ENCODE results near the gene CIBAR2.

The CIBAR2 gene

DNA sequence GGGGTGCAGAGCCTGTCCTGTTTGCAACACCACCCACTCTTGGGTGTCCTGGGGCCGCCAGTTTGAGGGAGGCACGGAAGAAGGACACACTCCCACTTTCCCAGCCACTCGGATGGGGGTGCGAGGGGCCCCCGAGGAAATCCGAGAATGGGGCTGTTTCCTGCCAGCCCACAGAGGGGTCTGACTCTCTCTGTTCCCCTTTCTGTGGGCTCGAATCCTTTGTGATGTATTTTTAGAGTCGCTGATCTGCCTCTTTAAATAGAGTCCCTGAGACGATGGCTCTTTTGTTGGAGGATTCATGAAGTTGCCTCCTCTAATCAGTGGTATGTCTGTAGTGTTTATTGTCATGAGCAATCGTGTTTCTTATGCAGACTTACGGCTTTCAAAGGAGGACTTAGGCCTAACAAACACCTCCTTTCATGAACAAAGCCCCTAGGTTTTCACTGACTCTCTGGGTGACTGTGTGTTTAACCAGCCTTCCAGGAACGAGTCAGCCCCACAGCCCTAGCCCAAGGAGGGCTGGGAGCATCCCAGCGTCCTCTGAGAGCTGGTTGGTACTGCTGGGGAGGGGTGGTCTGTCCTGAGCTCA, 29.1 kb downstream of the CIBAR2 start:
- H3K4me3 ChIP-seq = no peak overlapping the region
- DNase-seq = no peak
- H3K27ac ChIP-seq = no peak overlapping the region
- H3K4me1 ChIP-seq = no peaks in the 10 kb centered on the region
- H3K27me3 ChIP-seq = no peaks in the 10 kb centered on the region
- TF ChIP-seq, protein P1, sequence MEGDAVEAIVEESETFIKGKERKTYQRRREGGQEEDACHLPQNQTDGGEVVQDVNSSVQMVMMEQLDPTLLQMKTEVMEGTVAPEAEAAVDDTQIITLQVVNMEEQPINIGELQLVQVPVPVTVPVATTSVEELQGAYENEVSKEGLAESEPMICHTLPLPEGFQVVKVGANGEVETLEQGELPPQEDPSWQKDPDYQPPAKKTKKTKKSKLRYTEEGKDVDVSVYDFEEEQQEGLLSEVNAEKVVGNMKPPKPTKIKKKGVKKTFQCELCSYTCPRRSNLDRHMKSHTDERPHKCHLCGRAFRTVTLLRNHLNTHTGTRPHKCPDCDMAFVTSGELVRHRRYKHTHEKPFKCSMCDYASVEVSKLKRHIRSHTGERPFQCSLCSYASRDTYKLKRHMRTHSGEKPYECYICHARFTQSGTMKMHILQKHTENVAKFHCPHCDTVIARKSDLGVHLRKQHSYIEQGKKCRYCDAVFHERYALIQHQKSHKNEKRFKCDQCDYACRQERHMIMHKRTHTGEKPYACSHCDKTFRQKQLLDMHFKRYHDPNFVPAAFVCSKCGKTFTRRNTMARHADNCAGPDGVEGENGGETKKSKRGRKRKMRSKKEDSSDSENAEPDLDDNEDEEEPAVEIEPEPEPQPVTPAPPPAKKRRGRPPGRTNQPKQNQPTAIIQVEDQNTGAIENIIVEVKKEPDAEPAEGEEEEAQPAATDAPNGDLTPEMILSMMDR (IDR thresholded peaks at IDR 0.05) = no peak
- no peaks in the 10 kb centered on the region for H3K9me3 ChIP-seq
- intact Hi-C loops (cut with DNase I; ENCODE audit: low total_unique reads) = no loop called here
- peaks cover 16 to 21% (median 20%) of the 10 kb centered on the region in 3 donors for H3K36me3 ChIP-seq

DNA sequence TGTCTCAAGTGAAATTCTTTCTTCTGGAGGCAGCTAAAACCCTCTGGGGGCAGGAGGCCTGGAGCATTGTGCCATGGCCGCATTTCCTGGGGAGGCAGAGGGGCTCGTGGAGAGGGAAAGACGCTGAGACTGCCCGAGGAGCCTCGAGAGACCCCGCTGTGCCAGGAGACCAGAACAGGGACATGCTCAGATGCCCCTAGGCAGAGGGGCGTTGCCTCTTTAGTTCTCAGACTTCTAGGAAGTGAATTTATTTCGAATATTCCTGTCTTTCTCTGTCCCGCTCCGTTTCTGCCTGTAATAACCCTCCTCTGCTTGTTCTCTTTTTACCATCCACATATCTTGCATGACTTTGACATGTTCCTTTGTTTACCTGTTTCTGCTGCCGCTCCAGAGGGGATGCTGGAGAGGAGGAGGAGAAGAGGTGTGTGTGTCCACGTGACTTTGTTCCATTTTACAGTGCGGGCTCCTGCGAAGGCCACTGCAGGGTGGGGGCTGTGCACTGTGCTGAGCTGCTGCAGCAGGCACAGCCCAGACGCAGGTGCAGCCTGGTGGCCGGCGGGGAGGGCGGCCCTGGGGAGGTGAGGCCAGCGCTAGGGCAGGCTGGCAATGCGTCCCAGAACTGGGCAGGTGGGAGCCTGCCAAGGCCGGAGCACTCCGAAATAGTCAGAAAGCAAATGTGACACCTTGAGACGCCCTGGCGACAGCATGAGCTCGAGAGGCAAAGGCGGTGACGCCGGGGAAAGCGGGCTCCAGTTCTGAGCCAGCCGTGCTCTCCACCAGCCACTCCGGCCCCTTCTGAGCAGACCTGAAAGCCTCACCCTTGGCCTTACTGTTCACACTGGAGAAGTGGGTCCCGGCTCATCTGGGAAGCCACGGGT, 29.9 kb downstream of the CIBAR2 start:
- intact Hi-C loops (cut with DNase I; ENCODE audit: low total_unique reads) = no loop called here
- no peaks in the 10 kb centered on the region for H3K9me3 ChIP-seq
- no peak overlapping the region for H3K4me3 ChIP-seq
- H3K27ac ChIP-seq = no peak overlapping the region
- H3K36me3 ChIP-seq = peaks cover 16 to 27% (median 26%) of the 10 kb centered on the region in 3 donors
- no peaks in the 10 kb centered on the region for H3K4me1 ChIP-seq
- H3K27me3 ChIP-seq = no peaks in the 10 kb centered on the region
- TF ChIP-seq, protein P1 (IDR thresholded peaks at IDR 0.05) = no peak
- no peak for DNase-seq

DNA sequence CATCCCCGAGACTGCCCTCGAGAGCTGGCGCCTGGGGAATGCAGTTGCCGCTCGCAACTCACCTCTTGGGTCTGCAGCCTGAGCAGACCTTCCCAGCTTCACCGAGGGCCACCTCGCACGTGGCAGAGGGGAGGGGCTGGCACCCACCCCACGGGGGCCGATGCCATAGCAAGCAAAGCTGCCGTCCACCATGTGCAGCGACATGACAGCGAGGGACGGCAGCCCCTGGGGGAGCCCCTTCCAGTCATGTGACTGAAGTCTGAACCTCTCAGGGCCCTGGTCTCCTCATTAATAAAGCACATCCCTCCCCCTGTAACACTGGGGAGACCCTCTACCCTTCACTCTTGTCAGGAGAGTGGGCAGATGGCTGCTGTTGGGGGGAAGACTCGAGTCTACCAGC, 30.5 kb downstream of the CIBAR2 start:
- no peak for DNase-seq
- Histone ChIP-seq H3K9me3 (no peaks in the 10 kb centered on the region), H3K27me3 (no peaks in the 10 kb centered on the region), H3K4me1 (no peaks in the 10 kb centered on the region), H3K36me3 (peaks cover 16 to 33% (median 31%) of the 10 kb centered on the region in 3 donors), H3K27ac (no peak overlapping the region), H3K4me3 (no peak overlapping the region)
- TF ChIP-seq, protein P1 (IDR thresholded peaks at IDR 0.05) = no peak
- intact Hi-C loops (cut with DNase I; ENCODE audit: low total_unique reads) = no loop called here

DNA sequence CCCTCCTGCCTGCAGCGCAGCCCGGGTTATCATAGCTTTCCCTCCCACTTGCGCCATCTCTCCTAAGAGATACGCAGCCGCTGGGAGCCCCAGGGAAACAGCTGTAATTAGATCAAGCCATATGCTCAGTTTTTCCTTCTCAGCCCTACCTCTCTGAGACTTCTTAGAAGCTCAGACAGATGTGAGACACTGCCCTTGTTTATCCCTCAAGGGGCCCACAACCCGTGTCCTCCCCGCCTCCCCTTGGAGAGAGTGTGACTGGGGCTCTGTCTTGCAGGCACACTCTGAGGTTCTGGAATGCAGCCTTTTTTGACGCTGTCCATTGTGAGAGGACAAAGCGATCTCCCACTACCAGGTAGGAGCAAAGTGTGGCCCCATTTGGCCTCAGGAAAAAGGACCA, 31.2 kb downstream of the CIBAR2 start:
- Histone ChIP-seq H3K4me3 (no peak overlapping the region), H3K27me3 (no peaks in the 10 kb centered on the region), H3K36me3 (peaks cover 16 to 40% (median 31%) of the 10 kb centered on the region in 3 donors), H3K9me3 (no peaks in the 10 kb centered on the region), H3K27ac (no peak overlapping the region), H3K4me1 (no peaks in the 10 kb centered on the region)
- no peak for DNase-seq
- intact Hi-C loops (cut with DNase I; ENCODE audit: low total_unique reads) = no loop called here
- TF ChIP-seq, protein P1 (IDR thresholded peaks at IDR 0.05) = no peak

DNA sequence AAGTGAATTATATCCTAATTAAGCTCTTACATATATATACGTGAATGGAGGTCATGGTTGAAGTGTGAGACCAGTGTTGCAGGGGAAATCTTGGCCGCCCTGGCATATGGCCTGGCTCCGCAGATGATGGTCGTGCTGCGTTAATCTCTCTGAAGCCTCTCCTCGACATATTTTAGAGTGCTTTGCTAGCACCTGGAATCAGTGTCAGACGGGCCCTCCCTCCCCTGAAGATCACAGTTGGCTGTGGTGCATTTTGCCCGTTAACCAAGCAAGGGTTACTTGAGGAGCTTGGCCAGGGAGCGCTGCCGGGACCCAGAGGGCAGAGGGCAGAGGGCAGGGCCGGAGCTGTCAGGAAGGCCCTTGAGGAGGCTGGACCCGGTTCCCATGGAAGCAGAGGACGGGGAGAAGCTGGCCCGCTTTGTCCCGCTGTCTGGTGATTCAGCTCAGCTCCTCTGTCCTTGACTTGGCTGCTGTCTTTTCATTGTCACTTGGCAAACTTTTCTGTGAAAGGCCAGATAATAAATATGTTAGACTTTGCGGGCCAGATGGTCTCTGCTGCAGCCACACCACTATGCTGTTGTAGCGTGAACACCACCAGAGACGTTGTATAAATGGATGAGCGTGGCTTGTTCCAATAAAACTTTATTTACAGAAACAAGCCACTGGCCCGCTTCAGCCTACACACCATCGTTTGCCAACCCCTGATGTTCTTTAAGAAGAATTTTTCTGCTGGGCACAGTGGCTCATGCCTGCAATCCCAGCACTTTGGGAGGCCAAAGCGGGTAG, 32.3 kb downstream of the CIBAR2 start:
- Histone ChIP-seq H3K9me3 (no peaks in the 10 kb centered on the region), H3K4me1 (no peaks in the 10 kb centered on the region), H3K36me3 (peaks cover 16 to 43% (median 36%) of the 10 kb centered on the region in 3 donors), H3K4me3 (no peak overlapping the region), H3K27ac (no peak overlapping the region), H3K27me3 (no peaks in the 10 kb centered on the region)
- intact Hi-C loops (cut with DNase I; ENCODE audit: low total_unique reads) = no loop called here
- no peak for DNase-seq
- TF ChIP-seq, protein P1 (IDR thresholded peaks at IDR 0.05) = no peak

Data from tibial artery (tissue), 4 donors.